GM21528 (cell line): ENCODE measurements around the gene TTC7B.

Experiments
- ATAC-seq: cut with Tn5 transposase; IDR thresholded peaks from one replicate; pipeline ENCODE4 v1.9.1; 2021; ENCODE audit warnings: mild to moderate bottlenecking, moderate library complexity; ENCODE audit not compliant: unreplicated experiment, low FRiP score

Gene TTC7B

GRCh38 chr14:90489306-90489705 is 326.9 kb downstream of the TTC7B start:
- no peak for ATAC-seq

GRCh38 chr14:90488256-90488655 is 328.0 kb downstream of the TTC7B start:
- ATAC-seq, result no peak

- no peak for ATAC-seq
Observed at GRCh38 chr14:90487462-90487861, 328.8 kb downstream of the TTC7B start.

- no peak for ATAC-seq
Observed at GRCh38 chr14:90487031-90487430, 329.2 kb downstream of the TTC7B start.

- ATAC-seq, result no peak
Observed at GRCh38 chr14:90484291-90484690, 331.9 kb downstream of the TTC7B start.

- ATAC-seq, result no peak
Observed at GRCh38 chr14:90483571-90483974, 332.7 kb downstream of the TTC7B start.

GRCh38 chr14:90483117-90483516 is 333.1 kb downstream of the TTC7B start:
- no peak for ATAC-seq

- ATAC-seq, result no peak
Observed at GRCh38 chr14:90475298-90475697, 340.9 kb downstream of the TTC7B start.
